ENCODE results near the gene SLX1A.
"Not testable (repeated sequence)": the region's sequence is repeated elsewhere in the genome, so short reads cannot be mapped to it uniquely, and the experiment has no call there.

DNA sequence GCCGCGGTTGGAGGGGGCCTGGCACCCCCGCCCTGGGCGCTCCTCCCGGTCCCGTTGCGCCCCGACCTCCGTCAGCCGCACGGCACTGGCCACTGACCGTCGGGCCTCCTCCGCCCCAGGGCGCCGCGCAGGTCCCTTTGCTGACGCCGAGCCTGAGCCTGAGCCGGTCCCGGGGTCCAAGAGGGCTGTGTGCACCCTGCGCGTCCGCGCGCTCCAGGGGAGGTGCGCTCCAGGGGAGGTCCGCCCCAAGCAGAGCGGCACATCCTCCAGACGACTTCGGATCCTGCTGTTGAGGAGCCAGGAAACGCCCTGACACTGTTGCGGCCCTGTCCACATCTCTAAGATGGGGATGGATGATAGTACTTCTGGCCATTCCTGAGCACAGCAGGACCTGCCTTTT, 12.6 kb downstream of the SLX1A start:
- TF ChIP-seq, protein P1, sequence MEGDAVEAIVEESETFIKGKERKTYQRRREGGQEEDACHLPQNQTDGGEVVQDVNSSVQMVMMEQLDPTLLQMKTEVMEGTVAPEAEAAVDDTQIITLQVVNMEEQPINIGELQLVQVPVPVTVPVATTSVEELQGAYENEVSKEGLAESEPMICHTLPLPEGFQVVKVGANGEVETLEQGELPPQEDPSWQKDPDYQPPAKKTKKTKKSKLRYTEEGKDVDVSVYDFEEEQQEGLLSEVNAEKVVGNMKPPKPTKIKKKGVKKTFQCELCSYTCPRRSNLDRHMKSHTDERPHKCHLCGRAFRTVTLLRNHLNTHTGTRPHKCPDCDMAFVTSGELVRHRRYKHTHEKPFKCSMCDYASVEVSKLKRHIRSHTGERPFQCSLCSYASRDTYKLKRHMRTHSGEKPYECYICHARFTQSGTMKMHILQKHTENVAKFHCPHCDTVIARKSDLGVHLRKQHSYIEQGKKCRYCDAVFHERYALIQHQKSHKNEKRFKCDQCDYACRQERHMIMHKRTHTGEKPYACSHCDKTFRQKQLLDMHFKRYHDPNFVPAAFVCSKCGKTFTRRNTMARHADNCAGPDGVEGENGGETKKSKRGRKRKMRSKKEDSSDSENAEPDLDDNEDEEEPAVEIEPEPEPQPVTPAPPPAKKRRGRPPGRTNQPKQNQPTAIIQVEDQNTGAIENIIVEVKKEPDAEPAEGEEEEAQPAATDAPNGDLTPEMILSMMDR (IDR thresholded peaks at IDR 0.05), result not testable (repeated sequence)
- TF ChIP-seq POLR2A (IDR thresholded peaks at IDR 0.05), result not testable (repeated sequence)
